Measurements from ENCODE around the gene AACS.

- TF ChIP-seq CTCF (IDR thresholded peaks at IDR 0.05) (no peak), POLR2A (IDR thresholded peaks at IDR 0.05) (no peak)
Measured at GRCh38 chr12:125056306-125056705, 8.9 kb upstream of the AACS start.

Measured in body of pancreas (tissue), 4 donors.